Keratinocyte (primary cell): Measurements from ENCODE around the gene SMG9.
"Not testable (repeated sequence)": the region's sequence is repeated elsewhere in the genome, so short reads cannot be mapped to it uniquely, and the experiment has no call there.

Source experiments
- CTCF ChIP-seq, 3 experiments: IDR thresholded peaks in 1 of 3; conservative IDR thresholded peaks in 1 of 3; optimal IDR thresholded peaks in 1 of 3; 2 replicates in 2 of 3; 3 replicates in 1 of 3; pipeline versions ENCODE3 to v1.5.1; 2011; ENCODE audit warnings: low read length in 3 of 3, mild to moderate bottlenecking in 3 of 3, moderate library complexity in 2 of 3, control low read depth in 1 of 3, inconsistent platforms in 1 of 3; ENCODE audit not compliant: insufficient read depth in 2 of 3; ENCODE audit errors: extremely low read depth in 1 of 3
- EZH2 ChIP-seq: IDR thresholded peaks from one replicate; pipeline ENCODE4 v1.6.1; 2012; ENCODE audit warnings: inconsistent platforms, mild to moderate bottlenecking, low read length, moderate library complexity

DNA sequence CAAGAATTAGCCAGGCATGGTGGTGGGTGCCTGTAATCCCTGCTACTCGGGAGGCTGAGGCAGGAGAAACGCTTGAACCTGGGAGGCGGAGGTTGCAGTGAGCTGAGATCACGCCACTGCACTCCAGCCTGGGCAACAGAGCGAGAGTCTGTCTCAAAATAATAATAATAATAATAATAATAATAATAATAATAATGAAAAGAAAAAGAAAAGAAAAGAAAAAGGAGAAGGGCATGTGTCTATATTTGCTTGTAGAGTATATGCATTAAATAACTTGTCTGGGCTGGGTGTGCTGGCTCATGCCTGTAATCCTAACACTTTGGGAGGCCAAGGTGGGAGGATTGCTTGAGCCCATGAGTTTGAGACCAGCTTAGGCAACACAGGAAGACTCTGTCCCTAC, 72.5 kb downstream of the SMG9 start:
- not testable (repeated sequence) for TF ChIP-seq CTCF (optimal IDR thresholded peaks at IDR 0.05 in 1 of 3, IDR thresholded peaks at IDR 0.05 in 1 of 3, conservative IDR thresholded peaks at IDR 0.05 in 1 of 3; ENCODE audit: extremely low read depth in 1 of 3, insufficient read depth in 2 of 3, low read length in 3 of 3); EZH2
